ENCODE measurements around the gene TTC23. TPM values are rescaled to one million over a fixed set of nuclear protein-coding genes. Genes with fewer than 3 reads are reported as not detected.

The TTC23 gene
- total and polyA plus RNA-seq, 2 donors (not counting 3 experiments of a cell fraction or from before 2014, with no cell fraction given): 4.1 to 27.3 TPM

DNA sequence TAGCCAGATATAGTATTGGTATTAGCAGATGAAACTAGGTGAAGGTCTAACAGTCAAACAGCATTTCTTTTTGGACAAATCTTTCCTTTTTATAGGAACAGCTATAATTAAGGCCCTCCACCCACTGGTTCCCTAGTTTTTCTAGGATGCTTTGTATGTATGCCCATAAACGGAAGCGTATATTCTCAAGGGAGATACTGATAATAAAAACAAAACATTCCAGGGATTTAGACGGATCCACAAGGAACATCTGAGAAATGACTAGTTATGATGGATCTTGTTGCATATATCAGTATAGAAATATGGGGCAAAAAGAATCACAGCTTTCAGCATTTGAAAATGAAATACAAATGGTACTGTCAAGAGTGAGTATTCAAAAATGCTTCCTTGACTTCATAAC is 24.4 kb upstream of the TTC23 start:
- Histone ChIP-seq H3K9ac (replicated peaks; ENCODE audit: extremely low read depth, insufficient read depth, low read length) (no peak overlapping the region), H3K9me3 (replicated peaks; ENCODE audit: control insufficient read depth, insufficient read depth, low read length) (no peaks in the 10 kb centered on the region), H3K36me3 (ENCODE audit: control insufficient read depth in 2 of 2, extremely low read depth in 1 of 2, insufficient read depth in 2 of 2, low read length in 2 of 2) (no peaks in the 10 kb centered on the region), H3K79me2 (ENCODE audit: control insufficient read depth, insufficient read depth, low read length) (no peaks in the 10 kb centered on the region), H3K4me1 (ENCODE audit: control insufficient read depth, extremely low read depth, insufficient read depth, low read length) (no peaks in the 10 kb centered on the region), H3K4me2 (ENCODE audit: insufficient read depth, low read length) (no peak overlapping the region), H4K20me1 (replicated peaks; ENCODE audit: control insufficient read depth, extremely low read depth, insufficient read depth, low read length) (no peaks in the 10 kb centered on the region), H3K9me1 (replicated peaks; ENCODE audit: control insufficient read depth, extremely low read depth, insufficient read depth, low read length) (no peaks in the 10 kb centered on the region), H2AFZ (ENCODE audit: low read depth, low read length) (no peak overlapping the region), H3K27me3 (ENCODE audit: control insufficient read depth in 2 of 2, insufficient read depth in 2 of 2, low read length in 2 of 2) (no peaks in the 10 kb centered on the region), H3K27ac (ENCODE audit: insufficient read depth, low read depth, low read length) (no peak overlapping the region), H3K4me3 (replicated peaks in 1 of 3; ENCODE audit: insufficient read depth in 1 of 3, low read depth in 1 of 3, low read length in 3 of 3) (no peak overlapping the region)
- dilution Hi-C loops (cut with MboI; ENCODE audit: extremely low pct_ligation_motif_present, low sequenced_read_pairs) (no loop called here), intact Hi-C loops (cut with micrococcal nuclease) (loop anchor here (1.0 to 5.0 kb wide), 5 partner anchors 430 to 648 kb away; partner anchors contain the start of gene LYSMD4)
- ChIA-PET CTCF (interaction anchor here (1.0 to 11.2 kb wide), 16 partner anchors 8 to 525 kb away, joined by 3 to 230 read pairs (median 8); partner anchors contain the start of gene LYSMD4), POLR2A (no interaction called here)
- BruUV-seq (replicated peaks): no TSS peak
- FAIRE-seq (no peak), DNase-seq (ENCODE audit: low read depth, low spot score) (no peak)
- TF ChIP-seq FOS (IDR thresholded peaks at IDR 0.05; ENCODE audit: borderline replicate concordance, insufficient read depth, low read length) (no peak), JUN (IDR thresholded peaks at IDR 0.05; ENCODE audit: borderline replicate concordance, insufficient read depth, insufficient read length, low read depth) (no peak), MYC (IDR thresholded peaks at IDR 0.05; ENCODE audit: low read depth, low read length) (no peak), POLR2A (IDR thresholded peaks at IDR 0.05; ENCODE audit: low read depth, low read length) (no peak), GATA2 (IDR thresholded peaks at IDR 0.05; ENCODE audit: insufficient read depth, insufficient read length, low read depth, low read length) (no peak), POLR2AphosphoS5 (IDR thresholded peaks at IDR 0.05; ENCODE audit: insufficient read depth, low read depth, low read length) (no peak), EZH2 (IDR thresholded peaks at IDR 0.05; ENCODE audit: borderline replicate concordance, low read depth, low read length, severe bottlenecking) (no peak)
- TF ChIP-seq, protein P1, sequence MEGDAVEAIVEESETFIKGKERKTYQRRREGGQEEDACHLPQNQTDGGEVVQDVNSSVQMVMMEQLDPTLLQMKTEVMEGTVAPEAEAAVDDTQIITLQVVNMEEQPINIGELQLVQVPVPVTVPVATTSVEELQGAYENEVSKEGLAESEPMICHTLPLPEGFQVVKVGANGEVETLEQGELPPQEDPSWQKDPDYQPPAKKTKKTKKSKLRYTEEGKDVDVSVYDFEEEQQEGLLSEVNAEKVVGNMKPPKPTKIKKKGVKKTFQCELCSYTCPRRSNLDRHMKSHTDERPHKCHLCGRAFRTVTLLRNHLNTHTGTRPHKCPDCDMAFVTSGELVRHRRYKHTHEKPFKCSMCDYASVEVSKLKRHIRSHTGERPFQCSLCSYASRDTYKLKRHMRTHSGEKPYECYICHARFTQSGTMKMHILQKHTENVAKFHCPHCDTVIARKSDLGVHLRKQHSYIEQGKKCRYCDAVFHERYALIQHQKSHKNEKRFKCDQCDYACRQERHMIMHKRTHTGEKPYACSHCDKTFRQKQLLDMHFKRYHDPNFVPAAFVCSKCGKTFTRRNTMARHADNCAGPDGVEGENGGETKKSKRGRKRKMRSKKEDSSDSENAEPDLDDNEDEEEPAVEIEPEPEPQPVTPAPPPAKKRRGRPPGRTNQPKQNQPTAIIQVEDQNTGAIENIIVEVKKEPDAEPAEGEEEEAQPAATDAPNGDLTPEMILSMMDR (IDR thresholded peaks at IDR 0.05; ENCODE audit: extremely low read depth in 1 of 2, insufficient read depth in 1 of 2, low read depth in 1 of 2, low read length in 2 of 2): no peak
- TF ChIP-seq, protein P2, sequence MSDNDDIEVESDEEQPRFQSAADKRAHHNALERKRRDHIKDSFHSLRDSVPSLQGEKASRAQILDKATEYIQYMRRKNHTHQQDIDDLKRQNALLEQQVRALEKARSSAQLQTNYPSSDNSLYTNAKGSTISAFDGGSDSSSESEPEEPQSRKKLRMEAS (IDR thresholded peaks at IDR 0.05; ENCODE audit: insufficient read depth, insufficient read length): no peak

Data from endothelial cell of umbilical vein (primary cell).